ENCODE data around the gene STXBP5.

DNA sequence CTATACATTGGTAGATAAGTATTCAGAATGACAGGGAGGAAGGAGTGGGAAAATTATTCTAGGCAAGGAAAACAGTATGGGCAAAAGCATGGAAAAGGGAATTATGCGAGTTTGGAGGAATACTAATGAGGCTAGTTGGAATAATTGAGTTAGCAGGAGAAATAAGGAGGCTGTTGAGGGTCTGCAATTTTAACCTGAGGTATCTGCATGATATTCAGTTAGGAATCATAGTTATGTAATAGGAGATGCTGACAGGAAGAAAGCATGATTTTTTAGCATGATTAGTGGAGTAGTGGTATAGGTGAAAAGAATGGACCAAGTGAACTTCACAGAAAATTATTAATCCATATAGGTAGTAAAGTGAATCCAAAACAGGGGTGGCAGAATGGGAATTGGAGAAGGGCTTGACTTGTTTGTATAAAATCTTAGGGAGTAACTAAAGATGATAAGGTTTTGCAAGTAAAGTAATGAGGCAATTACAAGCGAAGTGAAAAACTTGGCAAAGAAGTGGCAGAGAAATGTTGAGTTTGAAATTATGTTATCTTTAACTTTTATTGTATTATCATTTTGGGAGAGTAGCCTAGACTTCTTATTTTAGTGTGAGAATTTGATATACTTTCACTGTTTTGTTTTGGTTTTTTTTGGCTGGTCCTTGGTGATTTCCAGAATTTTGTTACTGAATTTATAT, 5.7 kb downstream of the STXBP5 start:
- TF ChIP-seq, protein P1, sequence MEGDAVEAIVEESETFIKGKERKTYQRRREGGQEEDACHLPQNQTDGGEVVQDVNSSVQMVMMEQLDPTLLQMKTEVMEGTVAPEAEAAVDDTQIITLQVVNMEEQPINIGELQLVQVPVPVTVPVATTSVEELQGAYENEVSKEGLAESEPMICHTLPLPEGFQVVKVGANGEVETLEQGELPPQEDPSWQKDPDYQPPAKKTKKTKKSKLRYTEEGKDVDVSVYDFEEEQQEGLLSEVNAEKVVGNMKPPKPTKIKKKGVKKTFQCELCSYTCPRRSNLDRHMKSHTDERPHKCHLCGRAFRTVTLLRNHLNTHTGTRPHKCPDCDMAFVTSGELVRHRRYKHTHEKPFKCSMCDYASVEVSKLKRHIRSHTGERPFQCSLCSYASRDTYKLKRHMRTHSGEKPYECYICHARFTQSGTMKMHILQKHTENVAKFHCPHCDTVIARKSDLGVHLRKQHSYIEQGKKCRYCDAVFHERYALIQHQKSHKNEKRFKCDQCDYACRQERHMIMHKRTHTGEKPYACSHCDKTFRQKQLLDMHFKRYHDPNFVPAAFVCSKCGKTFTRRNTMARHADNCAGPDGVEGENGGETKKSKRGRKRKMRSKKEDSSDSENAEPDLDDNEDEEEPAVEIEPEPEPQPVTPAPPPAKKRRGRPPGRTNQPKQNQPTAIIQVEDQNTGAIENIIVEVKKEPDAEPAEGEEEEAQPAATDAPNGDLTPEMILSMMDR (IDR thresholded peaks at IDR 0.05; ENCODE audit: low read length): no peak
- no peak for TF ChIP-seq EZH2 (IDR thresholded peaks at IDR 0.05; ENCODE audit: borderline replicate concordance, low read length)
